Measurements from ENCODE around the gene ISG20.

ISG20 gene

GRCh38 chr15:88680241-88681001 lies 41.6 kb downstream of the ISG20 start:
- DNase-seq (ENCODE audit: low spot score) = no peak
- no peak for TF ChIP-seq CTCF (IDR thresholded peaks at IDR 0.05; ENCODE audit: extremely low read depth, missing control alignments)

GRCh38 chr15:88681610-88682221 lies 42.9 kb downstream of the ISG20 start:
- DNase-seq (ENCODE audit: low spot score) = no peak
- no peak for TF ChIP-seq CTCF (IDR thresholded peaks at IDR 0.05; ENCODE audit: extremely low read depth, missing control alignments)

GRCh38 chr15:88684345-88684744 lies 45.5 kb downstream of the ISG20 start:
- no peak for TF ChIP-seq CTCF (IDR thresholded peaks at IDR 0.05; ENCODE audit: extremely low read depth, missing control alignments)
- DNase-seq (ENCODE audit: low spot score) = no peak

- TF ChIP-seq CTCF (IDR thresholded peaks at IDR 0.05; ENCODE audit: extremely low read depth, missing control alignments) = no peak
- DNase-seq (ENCODE audit: low spot score) = no peak
Observed at GRCh38 chr15:88686166-88686565, 47.4 kb downstream of the ISG20 start.

- no peak for TF ChIP-seq CTCF (IDR thresholded peaks at IDR 0.05; ENCODE audit: extremely low read depth, missing control alignments)
- no peak for DNase-seq (ENCODE audit: low spot score)
Observed at GRCh38 chr15:88688394-88688933, 49.6 kb downstream of the ISG20 start.

GRCh38 chr15:88690331-88690730 lies 51.5 kb downstream of the ISG20 start:
- DNase-seq (ENCODE audit: low spot score) = no peak
- no peak for TF ChIP-seq CTCF (IDR thresholded peaks at IDR 0.05; ENCODE audit: extremely low read depth, missing control alignments)

GRCh38 chr15:88693191-88693590 lies 54.4 kb downstream of the ISG20 start:
- DNase-seq (ENCODE audit: low spot score) = no peak
- TF ChIP-seq CTCF (IDR thresholded peaks at IDR 0.05; ENCODE audit: extremely low read depth, missing control alignments) = no peak
